ENCODE data around the gene FOXC1. TPM values are rescaled to one million over a fixed set of nuclear protein-coding genes. Genes with fewer than 3 reads are reported as not detected.

Gene FOXC1
- total RNA-seq, 1 experiment from 2014 or later: not detected

- Histone ChIP-seq H3K79me2 (ENCODE audit: insufficient read depth, low read length) (no peaks in the 10 kb centered on the region), H3K14ac (ENCODE audit: insufficient read depth, low read length) (no peak overlapping the region; the same call in 1 of the 2 replicates), H3K27me3 (ENCODE audit: insufficient read depth, low read length) (no peaks in the 10 kb centered on the region), H3K23ac (ENCODE audit: insufficient read length, low read depth, low read length) (no peak overlapping the region), H3K56ac (ENCODE audit: insufficient read length, low read depth, low read length) (no peak overlapping the region), H4K20me1 (ENCODE audit: control insufficient read depth, insufficient read depth, insufficient read length) (no peaks in the 10 kb centered on the region), H3K4me1 (ENCODE audit: insufficient read depth, low read length) (no peaks in the 10 kb centered on the region), H4K5ac (ENCODE audit: insufficient read length, low read depth, low read length) (no peak overlapping the region), H2BK20ac (ENCODE audit: low read depth, low read length, poor library complexity, severe bottlenecking) (no peak overlapping the region), H3K18ac (ENCODE audit: insufficient read length, low read depth, low read length) (no peak overlapping the region), H2AK5ac (ENCODE audit: insufficient read length, low read length) (no peak overlapping the region), H2BK120ac (ENCODE audit: low read depth, low read length, poor library complexity, severe bottlenecking) (no peak overlapping the region), H3K23me2 (ENCODE audit: insufficient read length, low read depth, low read length, poor library complexity, severe bottlenecking) (no peaks in the 10 kb centered on the region), H3K27ac (ENCODE audit: insufficient read length, low read depth, low read length) (no peak overlapping the region), H2BK15ac (ENCODE audit: low read depth, low read length) (no peak overlapping the region), H3K9ac (ENCODE audit: extremely low read depth, insufficient read length, low read length) (no peak overlapping the region), H4K8ac (replicated peaks; ENCODE audit: insufficient read length, low read depth, low read length) (no peak overlapping the region), H4K91ac (ENCODE audit: insufficient read length, low read depth, low read length) (no peak overlapping the region), H2BK5ac (ENCODE audit: insufficient read length, low read length) (no peak overlapping the region), H3K4me2 (ENCODE audit: insufficient read depth, insufficient read length, low read length) (no peak overlapping the region), H3T11ph (ENCODE audit: low read length) (no peak overlapping the region), H2AFZ (ENCODE audit: low read length) (no peak overlapping the region), H3K79me1 (ENCODE audit: insufficient read depth, low read depth, low read length, poor library complexity, severe bottlenecking) (no peaks in the 10 kb centered on the region), H3K9me3 (ENCODE audit: control insufficient read depth, low read depth, low read length) (no peaks in the 10 kb centered on the region), H3K4ac (ENCODE audit: low read depth, low read length) (no peak overlapping the region), H2BK12ac (ENCODE audit: insufficient read length, low read depth, low read length) (no peak overlapping the region)
- Mint-ChIP-seq H3K9me3 (no peaks in the 10 kb centered on the region), H3K4me1 (peaks cover under 1 to 1% of the 10 kb centered on the region in 2 experiments), H3K27ac (no peak overlapping the region), H3K4me3 (no peak overlapping the region), H3K36me3 (ENCODE audit: insufficient read depth in 1 of 3, low read depth in 3 of 3) (no peaks in the 10 kb centered on the region), H3K27me3 (ENCODE audit: low read depth) (peaks cover 14% of the 10 kb centered on the region)
- WGBS (ENCODE audit: extremely low coverage, insufficient read length, low lambda C conversion rate): no CpG with 5 or more reads among the region's 31 CpGs
- DNase-seq: no peak
- no peak for TF ChIP-seq CTCF (conservative IDR thresholded peaks at IDR 0.05)
These were observed 28.4 kb upstream of the FOXC1 start for GRCh38 chr6:1581120-1581991.

All from H9 (cell line).